GM10266 (cell line): Measurements from ENCODE around the gene CHRNA9.
"Not testable (repeated sequence)": the region's sequence is repeated elsewhere in the genome, so short reads cannot be mapped to it uniquely, and the experiment has no call there.

ENCODE experiments used
- DNase-seq: peaks from one replicate; pipeline ENCODE4 v3.0.0; 2012; ENCODE audit errors: extremely low spot score
- CTCF ChIP-seq: IDR thresholded peaks from 2 replicates; pipeline ENCODE4 v1.5.1; 2012; ENCODE audit warnings: mild to moderate bottlenecking, low read depth; ENCODE audit not compliant: control insufficient read depth, insufficient read depth; ENCODE audit errors: missing control alignments

Gene CHRNA9

GRCh38 chr4:40380647-40381046 is 45.5 kb downstream of the CHRNA9 start:
- no peak for TF ChIP-seq CTCF
- no peak for DNase-seq

GRCh38 chr4:40388239-40388638 is 53.1 kb downstream of the CHRNA9 start:
- DNase-seq, result no peak
- no peak for TF ChIP-seq CTCF

GRCh38 chr4:40389986-40390385 is 54.9 kb downstream of the CHRNA9 start:
- no peak for TF ChIP-seq CTCF
- DNase-seq, result no peak

- not testable (repeated sequence) for DNase-seq
Observed at GRCh38 chr4:40392241-40392640, 57.1 kb downstream of the CHRNA9 start.

GRCh38 chr4:40394236-40394635 is 59.1 kb downstream of the CHRNA9 start:
- no peak for DNase-seq
- TF ChIP-seq CTCF, result no peak

GRCh38 chr4:40395166-40395900 is 60.2 kb downstream of the CHRNA9 start:
- no peak for DNase-seq
- TF ChIP-seq CTCF, result no peak

- TF ChIP-seq CTCF, result no peak
- DNase-seq, result no peak
Observed at GRCh38 chr4:40395908-40396793, 61.0 kb downstream of the CHRNA9 start.
